Sigmoid colon (tissue), 7 donors: ENCODE results near the gene ARHGAP42. TPM values are rescaled to one million over a fixed set of nuclear protein-coding genes. Genes with fewer than 3 reads are reported as not detected.

Experiments
- DNase-seq: peaks from one replicate; pipeline ENCODE4 v3.0.0-alpha.2; 2019
- H3K27ac ChIP-seq, 4 donors: fragments of 200-600 bp; sonication (generic); one replicate each; pipeline ENCODE4 v1.5.1; 2016 to 2019; ENCODE audit warnings: mild to moderate bottlenecking in 1 of 4
- H3K27me3 ChIP-seq, 3 donors: fragments of 200-600 bp; sonication (generic); one replicate each; pipeline ENCODE4 v1.5.1; 2019; ENCODE audit warnings: mild to moderate bottlenecking in 1 of 3
- H3K36me3 ChIP-seq, 4 donors: fragments of 200-600 bp; sonication (generic); one replicate each; pipeline ENCODE4 v1.5.1; 2016 to 2019
- H3K4me1 ChIP-seq, 4 donors: fragments of 200-600 bp; sonication (generic); one replicate each; pipeline ENCODE4 v1.5.1; 2017 to 2019
- H3K4me3 ChIP-seq, 4 donors: fragments of 200-600 bp; sonication (generic); one replicate each; pipeline ENCODE4 v1.5.1; 2017 to 2019; ENCODE audit warnings: mild to moderate bottlenecking in 2 of 4, moderate library complexity in 1 of 4
- H3K9me3 ChIP-seq, 4 donors: fragments of 200-600 bp in 3 of 4; sonication (generic) in 3 of 4; one replicate each; pipeline versions ENCODE4 v1.5.1 to v1.6.1; 2013 to 2019
- CTCF ChIP-seq, 4 experiments: fragments of 450-650 bp in 3 of 4; fragments of 200-600 bp in 1 of 4; IDR thresholded peaks; one replicate each; pipeline ENCODE4 v1.5.1; 2016 to 2019; ENCODE audit warnings: antibody characterized with exemption in 4 of 4, mild to moderate bottlenecking in 3 of 4, moderate library complexity in 2 of 4
- EP300 ChIP-seq, 4 donors: sonication (generic); formaldehyde crosslinking; IDR thresholded peaks; one replicate each; pipeline ENCODE4 v1.6.1; 2017; ENCODE audit warnings: antibody characterized with exemption in 4 of 4
- POLR2A ChIP-seq, 2 donors: fragments of 450-650 bp; IDR thresholded peaks; one replicate each; pipeline ENCODE4 v1.6.1; 2016; ENCODE audit warnings: antibody characterized with exemption in 2 of 2, mild to moderate bottlenecking in 2 of 2, moderate library complexity in 2 of 2
- POLR2AphosphoS5 ChIP-seq, 4 donors: sonication (generic); formaldehyde crosslinking; IDR thresholded peaks; one replicate each; pipeline ENCODE4 v1.6.1; 2017; ENCODE audit warnings: antibody characterized with exemption in 4 of 4
- WGBS, 2 donors: extraction: QIAGEN DNeasy Blood & Tissue Kit; methylation state at CpG; one replicate each; pipeline ENCODE4 v1.1.7; 2013; 5-methylcytosine and 5-hydroxymethylcytosine counted together
- intact Hi-C: fragments of 100-400 bp; cut with DNase I; formaldehyde crosslinking; loops from one replicate; pipeline ENCODE4 v1.15.1; 2023
- polyA plus RNA-seq, 3 donors: library from polyadenylated mRNA; stranded (reverse); fragments of 200-250 nt; gene quantifications; one replicate each; pipeline ENCODE4 v1.2.3, GENCODE V29; 2013
- total RNA-seq, 4 donors: library from RNA; depleted of rRNA; stranded (reverse); fragments of >200 nt; gene quantifications; one replicate each; pipeline ENCODE4 v1.1.0, GENCODE V29; 2016
- donor health status: healthy with polysubstance abuse.
- donor health status: Bipolar disorder and iron deficiency.
- donor health status: healthy.

Gene ARHGAP42
- total and polyA plus RNA-seq, 7 donors, result 4.2 to 16.9 (median 6.4) TPM

DNA sequence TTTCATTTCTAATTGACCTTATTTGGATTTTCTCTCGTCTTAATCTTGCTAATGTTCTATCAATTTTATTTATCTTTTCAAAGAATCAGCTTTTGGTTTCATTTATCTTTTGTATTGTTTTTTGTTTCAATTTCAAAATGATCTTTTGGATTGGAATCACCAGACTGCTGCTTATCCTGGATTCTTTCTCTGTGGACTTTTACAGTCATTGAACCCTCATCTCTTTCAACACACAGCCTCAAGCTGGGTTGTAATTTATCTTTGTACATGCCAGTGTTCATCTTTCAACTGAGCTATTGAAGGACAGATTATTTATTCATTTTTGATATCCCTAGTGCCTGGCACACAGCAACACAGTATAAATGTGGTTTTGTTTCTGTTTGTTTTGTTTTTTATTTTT, 195.9 kb downstream of the ARHGAP42 start:
- Histone ChIP-seq H3K4me3 (no peak overlapping the region), H3K9me3 (no peaks in the 10 kb centered on the region), H3K27me3 (no peaks in the 10 kb centered on the region), H3K4me1 (no peaks in the 10 kb centered on the region), H3K36me3 (no peaks in the 10 kb centered on the region), H3K27ac (no peak overlapping the region)
- intact Hi-C loops, result no loop called here
- no peak for TF ChIP-seq EP300 (IDR thresholded peaks at IDR 0.05)
- TF ChIP-seq CTCF (IDR thresholded peaks at IDR 0.05), result no peak
- TF ChIP-seq POLR2A (IDR thresholded peaks at IDR 0.05), result no peak
- TF ChIP-seq POLR2AphosphoS5 (IDR thresholded peaks at IDR 0.05), result no peak
- WGBS, 2 donors, result 89 to 93% methylated on average over 1 of the region's 1 CpG
- DNase-seq, result no peak

- Histone ChIP-seq H3K4me1 (no peaks in the 10 kb centered on the region), H3K27me3 (no peaks in the 10 kb centered on the region), H3K4me3 (no peak overlapping the region), H3K27ac (no peak overlapping the region), H3K36me3 (no peaks in the 10 kb centered on the region), H3K9me3 (no peaks in the 10 kb centered on the region)
- intact Hi-C loops, result no loop called here
- 93 to 100% methylated on average over 1 of the region's 1 CpG for WGBS, 2 donors
- no peak for DNase-seq
- TF ChIP-seq CTCF (IDR thresholded peaks at IDR 0.05), result no peak
Observed at GRCh38 chr11:100883830-100884229, 196.7 kb downstream of the ARHGAP42 start.

DNA sequence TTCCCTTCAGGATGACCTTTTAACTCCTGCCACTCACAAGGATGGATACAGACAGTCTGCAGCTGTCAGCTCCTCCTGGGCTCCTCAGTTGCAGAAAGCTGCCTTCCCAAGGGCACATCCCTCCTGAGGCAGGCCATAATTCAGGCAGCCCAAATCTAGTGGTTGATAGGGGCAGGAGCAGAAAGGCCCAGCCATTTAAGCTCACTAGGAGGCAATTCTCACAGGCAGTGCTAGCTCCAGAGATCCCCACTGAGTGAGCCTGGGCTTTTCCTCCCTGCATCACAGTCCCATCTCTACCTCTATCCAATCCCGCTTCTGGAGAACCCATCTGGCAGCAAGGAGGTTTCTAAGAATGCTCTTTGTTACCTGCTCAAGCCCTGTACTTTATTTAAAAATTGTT, 200.6 kb downstream of the ARHGAP42 start:
- TF ChIP-seq POLR2A (IDR thresholded peaks at IDR 0.05) (no peak), EP300 (IDR thresholded peaks at IDR 0.05) (no peak), POLR2AphosphoS5 (IDR thresholded peaks at IDR 0.05) (no peak), CTCF (IDR thresholded peaks at IDR 0.05) (no peak)
- H3K4me1 ChIP-seq, result peaks cover 0 to 7% (median 0%) of the 10 kb centered on the region in 4 donors
- 94 to 98% methylated on average over 1 of the region's 1 CpG for WGBS, 2 donors
- no peaks in the 10 kb centered on the region for H3K36me3 ChIP-seq
- no peak for DNase-seq
- H3K9me3 ChIP-seq, result no peaks in the 10 kb centered on the region
- no peak overlapping the region for H3K4me3 ChIP-seq
- no peak overlapping the region for H3K27ac ChIP-seq
- intact Hi-C loops, result no loop called here
- no peaks in the 10 kb centered on the region for H3K27me3 ChIP-seq

- intact Hi-C loops, result no loop called here
- no peak for DNase-seq
- no peaks in the 10 kb centered on the region for H3K9me3 ChIP-seq
- peaks cover 0 to 7% (median 0%) of the 10 kb centered on the region in 4 donors for H3K4me1 ChIP-seq
- TF ChIP-seq POLR2AphosphoS5 (IDR thresholded peaks at IDR 0.05), result no peak
- TF ChIP-seq EP300 (IDR thresholded peaks at IDR 0.05), result no peak
- no peak for TF ChIP-seq POLR2A (IDR thresholded peaks at IDR 0.05)
- TF ChIP-seq CTCF (IDR thresholded peaks at IDR 0.05), result no peak
- H3K27ac ChIP-seq, result no peak overlapping the region
- WGBS, 2 donors, result 73 to 81% methylated on average over 3 of the region's 3 CpGs
- no peak overlapping the region for H3K4me3 ChIP-seq
- no peaks in the 10 kb centered on the region for H3K27me3 ChIP-seq
- no peaks in the 10 kb centered on the region for H3K36me3 ChIP-seq
Observed at GRCh38 chr11:100888836-100889235, 201.7 kb downstream of the ARHGAP42 start.

- no peak for DNase-seq
- Histone ChIP-seq H3K9me3 (no peaks in the 10 kb centered on the region), H3K27me3 (no peaks in the 10 kb centered on the region), H3K4me1 (peaks cover 0 to 7% (median 0%) of the 10 kb centered on the region in 4 donors), H3K4me3 (no peak overlapping the region), H3K36me3 (no peaks in the 10 kb centered on the region), H3K27ac (no peak overlapping the region)
- intact Hi-C loops, result no loop called here
- TF ChIP-seq POLR2AphosphoS5 (IDR thresholded peaks at IDR 0.05), result no peak
- TF ChIP-seq EP300 (IDR thresholded peaks at IDR 0.05), result no peak
- TF ChIP-seq CTCF (IDR thresholded peaks at IDR 0.05), result no peak
- TF ChIP-seq POLR2A (IDR thresholded peaks at IDR 0.05), result no peak
- 87% methylated on average over 2 of the region's 2 CpGs for WGBS, 2 donors
Observed at GRCh38 chr11:100889758-100890157, 202.7 kb downstream of the ARHGAP42 start.
